ENCODE data around the gene FGF3.

DNA sequence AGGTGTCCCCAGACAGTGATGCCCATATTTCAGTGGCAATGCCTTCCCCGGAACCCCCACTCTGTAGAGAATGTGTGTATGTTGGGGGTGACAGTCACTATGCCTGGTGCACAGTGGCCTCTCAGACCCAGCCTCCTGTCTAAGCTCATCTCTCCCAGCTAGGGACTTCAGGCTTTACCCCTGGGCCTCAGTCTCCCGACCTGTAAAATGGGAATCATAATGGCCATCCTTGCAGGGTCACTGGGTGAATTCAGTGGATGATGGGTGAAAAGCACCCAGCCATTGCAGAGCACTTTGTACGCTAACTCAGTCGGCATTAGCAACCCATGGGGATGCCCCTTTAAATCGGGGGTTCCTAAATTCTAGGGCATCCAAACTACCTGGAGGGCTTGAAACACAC, 18.9 kb downstream of the FGF3 start:
- no peak for TF ChIP-seq POLR2A (IDR thresholded peaks at IDR 0.05)
- TF ChIP-seq, protein P1, sequence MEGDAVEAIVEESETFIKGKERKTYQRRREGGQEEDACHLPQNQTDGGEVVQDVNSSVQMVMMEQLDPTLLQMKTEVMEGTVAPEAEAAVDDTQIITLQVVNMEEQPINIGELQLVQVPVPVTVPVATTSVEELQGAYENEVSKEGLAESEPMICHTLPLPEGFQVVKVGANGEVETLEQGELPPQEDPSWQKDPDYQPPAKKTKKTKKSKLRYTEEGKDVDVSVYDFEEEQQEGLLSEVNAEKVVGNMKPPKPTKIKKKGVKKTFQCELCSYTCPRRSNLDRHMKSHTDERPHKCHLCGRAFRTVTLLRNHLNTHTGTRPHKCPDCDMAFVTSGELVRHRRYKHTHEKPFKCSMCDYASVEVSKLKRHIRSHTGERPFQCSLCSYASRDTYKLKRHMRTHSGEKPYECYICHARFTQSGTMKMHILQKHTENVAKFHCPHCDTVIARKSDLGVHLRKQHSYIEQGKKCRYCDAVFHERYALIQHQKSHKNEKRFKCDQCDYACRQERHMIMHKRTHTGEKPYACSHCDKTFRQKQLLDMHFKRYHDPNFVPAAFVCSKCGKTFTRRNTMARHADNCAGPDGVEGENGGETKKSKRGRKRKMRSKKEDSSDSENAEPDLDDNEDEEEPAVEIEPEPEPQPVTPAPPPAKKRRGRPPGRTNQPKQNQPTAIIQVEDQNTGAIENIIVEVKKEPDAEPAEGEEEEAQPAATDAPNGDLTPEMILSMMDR (IDR thresholded peaks at IDR 0.05 in 4 of 5, conservative IDR thresholded peaks at IDR 0.05 in 1 of 5): no peak

Data from gastrocnemius medialis (tissue), 4 donors.